HG03442 (cell line): Measurements from ENCODE around the gene IL17RD.

Source experiments
- ATAC-seq: cut with Tn5 transposase; IDR thresholded peaks from one replicate; pipeline ENCODE4 v1.9.1; 2021; ENCODE audit warnings: mild to moderate bottlenecking, moderate library complexity; ENCODE audit not compliant: unreplicated experiment

The IL17RD gene

GRCh38 chr3:57164657-57165573 lies at the start of gene IL17RD:
Gene IL17RD, minus strand, starts transcription at chr3:57165353. Its CDS starts 67 bp downstream, at chr3:57165286.
- ATAC-seq: no peak

DNA sequence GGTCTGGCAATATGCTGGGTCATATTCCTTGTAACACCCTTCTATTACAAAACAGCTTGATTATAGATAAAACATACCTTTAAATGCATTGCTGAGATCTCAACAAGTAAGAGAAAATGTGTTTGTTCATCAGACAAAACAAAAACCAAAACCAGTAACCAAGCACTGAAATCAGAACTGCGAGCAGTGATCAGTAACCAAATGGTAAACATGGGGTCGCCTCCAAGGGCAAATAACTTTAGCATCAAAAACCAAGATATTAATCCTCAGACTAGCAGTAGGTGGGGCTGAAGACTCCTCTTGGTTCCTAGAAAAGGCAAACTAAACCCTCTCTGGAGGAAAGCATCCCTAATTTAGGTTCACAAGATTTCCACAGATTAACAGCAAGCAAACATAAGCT lies 41.3 kb upstream of the IL17RD start:
- no peak for ATAC-seq

DNA sequence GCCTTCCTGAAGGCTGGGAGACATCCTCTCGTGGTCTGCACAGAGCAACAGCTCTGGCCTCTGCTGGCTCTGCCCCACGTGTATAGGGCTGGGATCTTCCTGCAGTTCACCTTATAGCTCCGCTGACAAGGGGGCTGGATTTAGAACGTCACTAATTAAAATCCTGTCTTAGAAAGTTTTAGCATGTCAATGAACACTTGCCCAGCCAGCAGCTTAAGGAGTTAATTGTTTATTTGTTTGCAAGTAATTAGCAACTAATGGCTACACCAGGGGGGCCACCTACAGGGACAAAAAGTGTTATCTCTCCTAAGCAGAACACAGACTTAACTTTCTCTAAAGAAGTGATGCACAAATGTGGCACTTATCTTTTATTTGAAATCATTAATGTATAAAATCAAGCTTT lies 34.7 kb upstream of the IL17RD start, which contains the start of gene HESX1:
TSS of gene HESX1 (minus strand) at position 84 of the 403 bp plus-strand sequence. CDS start at position 24, 60 bp downstream.
- ATAC-seq: no peak

DNA sequence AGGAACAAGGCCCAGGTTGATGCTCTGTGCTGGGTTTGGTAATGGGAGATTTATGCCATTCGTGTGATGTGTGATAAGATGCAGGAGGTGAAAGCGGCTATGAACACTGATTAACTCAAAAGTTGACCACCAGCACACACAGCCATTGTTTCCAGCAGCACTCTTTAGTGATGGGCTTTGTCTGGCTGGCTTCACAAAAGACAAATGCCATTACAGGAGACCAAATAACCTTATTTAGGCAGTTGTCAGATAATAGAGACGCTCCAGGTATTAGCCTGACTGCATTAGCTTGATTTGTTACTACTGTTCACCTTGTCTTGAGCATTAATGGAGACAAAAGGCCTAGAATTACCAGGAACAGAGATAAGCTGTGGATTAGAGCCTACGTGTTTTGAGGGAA lies 29.5 kb upstream of the IL17RD start:
- no peak for ATAC-seq

DNA sequence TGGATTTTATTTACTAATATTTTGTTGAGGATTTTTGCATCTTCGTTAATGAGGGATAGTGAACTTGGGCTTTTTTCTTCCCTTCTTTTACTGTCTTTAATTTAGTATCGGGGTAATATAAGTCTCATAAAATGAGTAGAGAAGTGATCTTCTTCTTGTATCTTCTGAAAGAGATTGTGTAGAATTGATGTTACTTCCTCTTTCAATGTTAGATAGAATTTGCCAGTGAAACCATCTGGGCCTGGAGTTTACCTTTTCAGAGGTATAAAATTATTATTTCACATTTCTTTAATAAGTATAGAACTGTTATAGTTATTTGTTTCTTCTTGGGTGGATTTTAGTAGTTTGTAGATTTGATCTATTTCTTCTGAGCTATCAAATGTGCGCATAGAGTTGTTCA lies 26.9 kb upstream of the IL17RD start:
- no peak for ATAC-seq

DNA sequence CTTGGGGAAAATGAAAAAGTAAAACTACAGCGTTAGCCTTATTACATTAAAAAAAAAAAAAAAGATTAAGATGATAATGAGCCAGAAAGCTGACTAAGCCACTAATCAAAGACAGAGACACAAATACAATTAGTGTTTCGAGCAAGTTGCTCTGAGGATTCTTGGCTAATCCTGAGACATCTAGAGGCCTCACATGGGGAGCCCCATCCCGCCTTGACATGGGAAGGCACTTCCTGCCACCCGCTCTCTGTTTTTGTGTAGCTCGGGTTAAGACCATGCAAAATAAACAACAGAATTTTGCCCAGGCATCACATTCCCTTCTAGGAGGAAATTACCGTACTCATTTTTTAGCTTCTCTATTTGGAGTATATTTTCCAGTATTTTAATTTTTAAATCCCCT lies 19.4 kb upstream of the IL17RD start:
- ATAC-seq: no peak

- ATAC-seq: no peak
Measured at GRCh38 chr3:57179580-57180410, 14.6 kb upstream of the IL17RD start.

DNA sequence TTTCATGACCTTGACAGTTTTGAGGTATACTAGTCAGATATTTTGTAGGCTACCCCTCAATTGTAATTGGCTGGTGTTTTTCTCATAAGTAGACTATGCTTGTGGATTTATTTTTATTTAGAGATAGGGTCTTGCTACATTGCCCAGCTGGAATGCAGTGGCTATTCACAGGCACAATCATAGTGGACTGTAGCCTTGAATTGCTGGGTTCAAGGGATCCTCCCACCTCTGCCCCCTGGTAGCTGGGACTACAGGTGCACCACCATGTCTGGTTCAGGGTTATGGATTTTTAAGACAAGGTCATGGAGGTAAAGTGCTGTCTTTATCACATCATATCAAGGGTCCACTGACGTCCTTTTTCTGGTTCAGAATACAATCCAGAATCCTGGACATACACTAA lies 10.9 kb upstream of the IL17RD start:
- ATAC-seq: no peak

DNA sequence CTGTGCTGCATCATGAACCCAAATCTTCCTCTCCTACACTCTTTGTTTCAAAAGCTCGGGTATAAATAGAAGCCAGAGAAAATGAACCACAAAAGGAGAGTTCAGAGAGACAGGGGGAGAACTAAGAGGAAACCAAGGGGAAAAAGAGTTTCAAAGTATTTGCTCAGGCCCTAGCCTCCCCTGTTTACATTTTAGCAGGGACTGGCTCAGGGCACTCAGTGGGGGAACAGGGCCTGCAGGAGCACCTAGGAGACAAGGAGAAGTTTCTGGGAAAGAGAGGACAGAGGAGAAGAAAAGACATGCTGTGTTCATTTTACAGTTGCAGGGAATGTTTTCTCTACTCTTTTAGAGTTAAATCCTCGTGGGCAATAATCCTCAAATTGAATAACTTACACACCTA lies 8.5 kb upstream of the IL17RD start:
- ATAC-seq: no peak

GRCh38 chr3:57170946-57171345 lies 5.8 kb upstream of the IL17RD start:
- no peak for ATAC-seq

GRCh38 chr3:57169872-57170623 lies 4.9 kb upstream of the IL17RD start:
- ATAC-seq: peak; percentile 53

GRCh38 chr3:57169108-57169507 lies 4.0 kb upstream of the IL17RD start:
- no peak for ATAC-seq

DNA sequence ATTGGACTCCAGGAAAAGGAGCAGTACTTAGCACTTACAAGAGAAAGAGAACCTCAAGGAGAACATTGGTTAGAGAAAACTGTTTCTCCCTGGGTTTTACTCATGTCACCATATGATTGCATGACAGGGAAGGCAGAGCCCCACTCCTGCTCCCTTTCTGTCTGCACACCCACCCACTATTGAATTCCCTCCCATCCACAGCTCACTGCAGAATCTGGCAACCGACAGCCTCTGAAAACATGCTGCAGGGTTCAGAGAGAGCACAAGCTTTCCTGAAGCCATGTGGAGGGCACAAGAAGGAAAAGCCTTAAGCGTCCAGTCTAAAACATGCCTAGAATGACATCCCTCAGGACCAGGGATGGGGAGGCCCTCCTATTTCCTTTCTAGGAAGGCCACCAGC lies 3.0 kb upstream of the IL17RD start:
- ATAC-seq: no peak

DNA sequence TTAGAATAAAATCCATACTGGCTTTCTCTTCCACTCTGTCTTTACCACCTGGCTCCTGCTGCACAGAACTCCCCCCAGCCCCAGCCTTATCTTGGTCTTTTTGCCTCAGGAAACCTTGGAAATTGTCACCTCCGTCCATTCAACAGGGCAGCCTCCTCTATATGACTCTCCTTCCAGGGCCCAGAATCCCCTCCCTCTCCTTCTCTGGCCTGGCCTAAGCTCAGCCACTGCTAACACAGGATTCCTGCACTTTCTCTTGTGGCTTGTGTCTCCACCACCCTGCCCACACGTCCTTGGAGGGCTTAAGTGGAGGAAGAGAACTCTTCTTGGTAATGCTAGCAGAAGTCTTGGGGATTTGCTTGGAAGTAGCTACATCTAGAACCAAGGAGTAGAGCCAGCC lies 1.5 kb upstream of the IL17RD start:
- ATAC-seq: no peak

DNA sequence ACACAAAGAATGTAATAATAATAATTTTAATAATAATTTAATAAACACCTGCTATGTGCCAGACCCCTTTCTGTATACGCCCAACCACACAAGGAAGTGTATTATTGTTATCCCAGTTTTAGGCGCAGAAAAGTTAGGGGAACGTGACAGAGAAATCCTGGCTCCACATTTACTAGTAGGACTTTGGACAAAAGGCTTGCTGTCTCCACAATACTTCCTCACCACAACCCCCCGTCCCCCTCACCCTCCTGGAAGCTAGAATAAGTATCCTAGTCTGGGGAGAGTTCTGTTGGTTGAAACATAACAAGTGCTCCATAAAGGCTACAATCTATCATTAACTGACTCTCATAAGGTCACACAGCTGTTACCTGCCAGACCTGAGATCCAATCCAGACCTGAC lies 488 bp upstream of the IL17RD start:
- no peak for ATAC-seq

DNA sequence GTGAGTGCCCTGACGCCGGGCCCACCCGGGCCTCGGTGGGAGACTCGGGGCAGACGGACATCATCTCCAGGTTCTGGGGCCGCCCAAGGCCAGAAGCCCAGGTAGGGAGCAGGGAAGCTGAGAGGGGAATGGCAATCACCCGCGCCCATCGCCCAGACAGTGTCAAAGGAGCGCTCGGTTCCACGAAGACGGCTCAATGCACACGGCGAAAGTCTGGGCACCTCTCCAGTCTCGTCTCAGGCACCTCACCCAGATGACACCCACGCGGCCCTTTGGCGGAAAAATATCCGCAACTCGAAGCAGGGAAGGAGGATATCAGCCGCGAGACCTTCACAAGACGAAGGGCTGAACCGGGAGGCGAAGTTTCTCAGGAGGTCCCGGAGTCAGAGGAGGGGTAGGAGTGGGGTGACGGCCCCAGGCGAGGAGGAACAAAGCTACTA lies 916 bp downstream of the IL17RD start:
- no peak for ATAC-seq

DNA sequence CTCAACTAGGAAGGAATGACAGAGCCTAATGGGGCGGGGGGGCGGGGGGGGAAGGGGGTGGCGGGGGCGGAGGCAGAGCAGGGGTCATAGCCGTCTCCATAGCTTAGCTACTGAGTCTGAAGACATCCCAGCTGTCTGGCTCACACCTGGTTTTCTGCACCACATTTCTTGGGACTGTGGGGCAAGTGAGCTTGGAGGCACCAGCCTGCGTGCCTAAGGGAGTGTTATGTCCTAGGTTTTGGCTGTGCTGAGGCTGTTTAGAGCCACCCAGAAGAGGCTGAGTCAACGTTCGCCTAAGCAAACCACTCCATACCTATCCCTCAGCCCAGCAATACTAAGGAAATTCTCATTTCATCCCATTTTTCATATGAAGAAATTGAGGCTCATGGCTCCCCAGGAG lies 1.4 kb downstream of the IL17RD start:
- no peak for ATAC-seq

DNA sequence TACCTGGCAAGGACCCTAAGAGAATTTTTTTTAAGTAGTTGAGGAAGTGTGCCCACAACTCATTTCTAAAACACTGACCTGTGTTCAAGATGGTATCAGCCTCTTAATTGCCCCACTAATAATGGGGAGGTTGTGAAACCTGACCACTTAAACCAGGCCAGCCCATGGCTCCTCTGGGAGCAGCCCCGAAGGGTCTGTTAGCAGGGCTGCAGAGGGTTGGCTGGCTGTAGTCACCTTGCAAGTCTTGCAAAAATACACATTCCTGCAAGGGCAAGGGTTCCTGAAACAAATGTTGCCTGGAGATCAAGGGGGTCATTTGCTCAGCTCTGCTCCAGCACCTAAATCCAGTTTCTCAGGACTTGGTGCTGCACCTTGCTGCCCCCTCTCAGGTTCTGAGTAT lies 3.2 kb downstream of the IL17RD start:
- ATAC-seq: no peak

GRCh38 chr3:57160765-57161538 lies 4.2 kb downstream of the IL17RD start:
- no peak for ATAC-seq

DNA sequence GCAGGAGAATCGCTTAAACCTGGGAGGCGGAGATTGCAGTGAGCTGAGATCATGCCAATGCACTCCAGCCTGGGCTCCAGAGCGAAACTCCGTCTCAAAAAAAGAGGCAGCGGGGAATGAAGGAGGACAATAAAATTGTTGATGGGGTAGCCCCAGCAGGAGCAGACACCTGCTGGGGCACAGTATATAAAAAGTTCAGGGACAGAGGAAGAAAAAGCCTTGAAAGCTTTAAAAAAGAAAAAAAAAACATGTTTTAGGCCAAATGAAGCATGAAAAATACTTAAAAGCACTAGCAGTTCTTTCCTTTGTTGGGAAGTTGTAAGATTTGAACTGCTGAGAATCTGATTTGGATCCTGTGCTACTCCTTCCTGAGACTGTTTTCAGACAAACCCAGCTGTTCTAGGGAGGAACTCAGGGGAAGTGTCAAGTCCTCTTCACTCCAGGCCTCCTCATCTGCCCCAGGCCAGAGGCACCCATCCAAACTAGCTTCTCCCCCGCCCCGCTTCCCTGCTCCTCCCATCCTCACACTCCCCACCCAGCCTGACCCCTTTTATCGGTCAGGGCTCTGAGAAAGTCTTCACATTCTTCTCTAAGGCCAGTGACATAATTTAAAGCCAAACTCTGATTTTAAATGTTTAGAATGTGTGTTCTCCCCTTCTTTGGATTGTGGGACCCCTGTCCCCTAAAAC lies 4.9 kb downstream of the IL17RD start:
- no peak for ATAC-seq
